SK-N-SH treated with all-trans-retinoic acid at 6 μM for 48 hours (cell line): ENCODE measurements around the gene SPNS3.

ENCODE experiments used
- ATAC-seq: fragments of 200-7000 bp; cut with Tn5 transposase; 3 replicates; pipeline ENCODE4 v1.9.1; 2020; ENCODE audit warnings: mild to moderate bottlenecking, moderate library complexity
- CREB5 ChIP-seq: fragments of 250-450 bp; sonication (Bioruptor Pico); IDR thresholded peaks from 2 replicates; pipeline ENCODE4 v1.5.1; 2020; ENCODE audit warnings: low read depth, mild to moderate bottlenecking, moderate library complexity
- CSDC2 ChIP-seq: fragments of 250-450 bp; sonication (Bioruptor Pico); IDR thresholded peaks from 2 replicates; pipeline ENCODE4 v1.5.0; 2020; ENCODE audit warnings: mild to moderate bottlenecking, moderate library complexity
- CSRNP3 ChIP-seq: fragments of 250-450 bp; sonication (Bioruptor Pico); IDR thresholded peaks from 2 replicates; pipeline ENCODE4 v1.5.1; 2021; ENCODE audit warnings: mild to moderate bottlenecking, moderate library complexity
- ESRRG ChIP-seq: fragments of 250-450 bp; sonication (Bioruptor Pico); IDR thresholded peaks from 2 replicates; pipeline ENCODE4 v1.6.1; 2021; ENCODE audit warnings: mild to moderate bottlenecking
- ISL1 ChIP-seq: fragments of 250-450 bp; sonication (Bioruptor Pico); IDR thresholded peaks from 2 replicates; pipeline ENCODE4 v2.1.2; 2022; ENCODE audit warnings: mild to moderate bottlenecking, moderate library complexity
- OSR1 ChIP-seq: fragments of 250-450 bp; sonication (Bioruptor Pico); IDR thresholded peaks from 2 replicates; pipeline ENCODE4 v1.8.0; 2022; ENCODE audit warnings: moderate library complexity, mild to moderate bottlenecking, inconsistent platforms
- PATZ1 ChIP-seq: fragments of 250-450 bp; sonication (Bioruptor Pico); IDR thresholded peaks from 2 replicates; pipeline ENCODE4 v1.8.0; 2020; ENCODE audit warnings: mild to moderate bottlenecking, moderate library complexity, borderline replicate concordance
- POU6F1 ChIP-seq: fragments of 250-450 bp; sonication (Bioruptor Pico); IDR thresholded peaks from 2 replicates; pipeline ENCODE4 v1.8.0; 2021; ENCODE audit warnings: low read depth, mild to moderate bottlenecking, moderate library complexity, borderline replicate concordance
- PPARA ChIP-seq: fragments of 250-450 bp; sonication (Bioruptor Pico); IDR thresholded peaks from 2 replicates; pipeline ENCODE4 v1.5.0; 2020; ENCODE audit warnings: mild to moderate bottlenecking, borderline replicate concordance
- RARB ChIP-seq: fragments of 250-450 bp; sonication (Bioruptor Pico); IDR thresholded peaks from 2 replicates; pipeline ENCODE4 v1.8.0; 2021; ENCODE audit warnings: mild to moderate bottlenecking, moderate library complexity
- SNAI2 ChIP-seq: fragments of 250-450 bp; sonication (Bioruptor Pico); IDR thresholded peaks from 2 replicates; pipeline ENCODE4 v1.5.0; 2020; ENCODE audit warnings: mild to moderate bottlenecking, moderate library complexity
- TCF4 ChIP-seq: fragments of 250-450 bp; sonication (Bioruptor Pico); IDR thresholded peaks from 2 replicates; pipeline ENCODE4 v1.8.0; 2021; ENCODE audit warnings: mild to moderate bottlenecking, moderate library complexity, borderline replicate concordance
- TSHZ2 ChIP-seq: fragments of 250-450 bp; sonication (Bioruptor Pico); IDR thresholded peaks from 2 replicates; pipeline ENCODE4 v1.5.0; 2020; ENCODE audit warnings: mild to moderate bottlenecking, moderate library complexity
- ZC3H10 ChIP-seq: fragments of 250-450 bp; sonication (Bioruptor Pico); IDR thresholded peaks from 2 replicates; pipeline ENCODE4 v1.5.1; 2021; ENCODE audit warnings: mild to moderate bottlenecking, moderate library complexity
- ZFP3 ChIP-seq: fragments of 250-450 bp; sonication (Bioruptor Pico); IDR thresholded peaks from 2 replicates; pipeline ENCODE4 v1.5.0; 2020; ENCODE audit warnings: mild to moderate bottlenecking, moderate library complexity
- ZFP30 ChIP-seq: fragments of 450-650 bp; formaldehyde crosslinking; IDR thresholded peaks from 2 replicates; pipeline ENCODE4 v1.5.0; 2022; ENCODE audit warnings: mild to moderate bottlenecking, moderate library complexity
- ZNF565 ChIP-seq: fragments of 450-650 bp; formaldehyde crosslinking; conservative IDR thresholded peaks from 2 replicates; pipeline ENCODE4 v1.5.0; 2020; ENCODE audit warnings: low read depth, mild to moderate bottlenecking, moderate library complexity

Gene SPNS3

GRCh38 chr17:4475001-4475400, 41.3 kb downstream of the SPNS3 start:
- no peak for ATAC-seq
- no peak for TF ChIP-seq TSHZ2
- no peak for TF ChIP-seq PPARA (CRISPR knock-in tag)
- no peak for TF ChIP-seq RARB (CRISPR knock-in tag)
- no peak for TF ChIP-seq CSRNP3 (CRISPR knock-in tag)
- TF ChIP-seq SNAI2 (CRISPR knock-in tag): no peak
- no peak for TF ChIP-seq ZFP3 (CRISPR knock-in tag)
- TF ChIP-seq CSDC2 (CRISPR knock-in tag): no peak

GRCh38 chr17:4475463-4475862, 41.7 kb downstream of the SPNS3 start:
- ATAC-seq: no peak; the same call in 2 of the 3 replicates
- TF ChIP-seq PATZ1 (CRISPR knock-in tag) (no peak), CSRNP3 (CRISPR knock-in tag) (no peak), POU6F1 (CRISPR knock-in tag) (no peak), OSR1 (no peak), ISL1 (no peak), TCF4 (CRISPR knock-in tag) (no peak), PPARA (CRISPR knock-in tag) (no peak), ZFP30 (no peak), CREB5 (CRISPR knock-in tag) (no peak)

GRCh38 chr17:4476017-4476416, 42.3 kb downstream of the SPNS3 start:
- no peak for TF ChIP-seq ZNF565 (CRISPR knock-in tag)
- TF ChIP-seq ZC3H10: no peak
- TF ChIP-seq ESRRG (CRISPR knock-in tag): no peak
- no peak for TF ChIP-seq PPARA (CRISPR knock-in tag)
- TF ChIP-seq TCF4 (CRISPR knock-in tag): no peak
- no peak for TF ChIP-seq SNAI2 (CRISPR knock-in tag)
- TF ChIP-seq CSRNP3 (CRISPR knock-in tag): no peak
- TF ChIP-seq ZFP30: no peak
- no peak for ATAC-seq
